ENCODE results near the gene NLRC4. TPM values are rescaled to one million over a fixed set of nuclear protein-coding genes. Genes with fewer than 3 reads are reported as not detected.

NLRC4 gene
- total RNA-seq, 1 experiment from 2014 or later: not detected

GRCh38 chr2:32248299-32248698, 16.4 kb downstream of the NLRC4 start:
- BruUV-seq (replicated peaks): no TSS peak

DNA sequence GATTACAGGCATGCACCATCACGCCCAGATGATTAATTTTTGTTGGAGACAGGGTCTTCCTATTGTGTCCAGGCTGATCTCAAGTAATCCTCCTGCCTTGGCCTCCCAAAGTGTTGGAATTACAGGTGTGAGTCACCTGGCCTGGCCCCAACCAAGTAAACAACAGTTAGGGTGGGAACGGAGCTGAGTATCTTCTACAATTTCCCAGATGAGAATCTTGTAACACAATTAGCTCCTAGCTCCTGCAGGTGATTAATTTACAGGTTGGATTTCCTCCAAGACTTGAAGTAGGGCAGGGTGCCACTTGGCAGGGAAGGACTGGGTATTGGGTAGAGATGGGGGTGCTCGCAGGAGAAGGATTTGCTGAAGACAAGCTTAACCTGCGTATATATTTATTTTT, 17.8 kb downstream of the NLRC4 start:
- Histone ChIP-seq H3K27ac (ENCODE audit: low read depth, low read length, poor library complexity, severe bottlenecking) (no peak overlapping the region), H3K9me3 (ENCODE audit: low read depth, low read length, poor library complexity, severe bottlenecking) (no peaks in the 10 kb centered on the region), H3K4me1 (ENCODE audit: insufficient read depth, low read length, poor library complexity, severe bottlenecking) (no peaks in the 10 kb centered on the region), H3K27me3 (replicated peaks; ENCODE audit: insufficient read depth, low read depth, low read length, poor library complexity) (no peaks in the 10 kb centered on the region), H3K36me3 (ENCODE audit: insufficient read depth, low read length, poor library complexity, severe bottlenecking) (no peaks in the 10 kb centered on the region), H3K4me3 (ENCODE audit: low read depth, low read length, poor library complexity, severe bottlenecking) (no peak overlapping the region)
- ChIA-PET POLR2A (ENCODE audit: low non-redundant PET) (no interaction called here), CTCF (no interaction called here)
- TF ChIP-seq EZH2 (IDR thresholded peaks at IDR 0.05; ENCODE audit: borderline replicate concordance, low read depth, low read length, poor library complexity, severe bottlenecking): no peak
- TF ChIP-seq CTCF (conservative IDR thresholded peaks at IDR 0.05; ENCODE audit: low read depth, low read length): no peak
- DNase-seq (ENCODE audit: low spot score): no peak
- intact Hi-C loops (cut with micrococcal nuclease; ENCODE audit: unreplicated experiment): no loop called here
- BruUV-seq (replicated peaks): no TSS peak

More at GRCh38 chr2:32248299-32248698, 16.4 kb downstream of the NLRC4 start:
- ChIA-PET CTCF (no interaction called here), POLR2A (ENCODE audit: low non-redundant PET) (no interaction called here)
- Histone ChIP-seq H3K36me3 (ENCODE audit: insufficient read depth, low read length, poor library complexity, severe bottlenecking) (no peaks in the 10 kb centered on the region), H3K27me3 (replicated peaks; ENCODE audit: insufficient read depth, low read depth, low read length, poor library complexity) (no peaks in the 10 kb centered on the region), H3K27ac (ENCODE audit: low read depth, low read length, poor library complexity, severe bottlenecking) (no peak overlapping the region), H3K4me1 (ENCODE audit: insufficient read depth, low read length, poor library complexity, severe bottlenecking) (no peaks in the 10 kb centered on the region), H3K4me3 (ENCODE audit: low read depth, low read length, poor library complexity, severe bottlenecking) (no peak overlapping the region), H3K9me3 (ENCODE audit: low read depth, low read length, poor library complexity, severe bottlenecking) (no peaks in the 10 kb centered on the region)
- no peak for DNase-seq (ENCODE audit: low spot score)
- TF ChIP-seq EZH2 (IDR thresholded peaks at IDR 0.05; ENCODE audit: borderline replicate concordance, low read depth, low read length, poor library complexity, severe bottlenecking) (no peak), CTCF (conservative IDR thresholded peaks at IDR 0.05; ENCODE audit: low read depth, low read length) (no peak)
- intact Hi-C loops (cut with micrococcal nuclease; ENCODE audit: unreplicated experiment): no loop called here

DNA sequence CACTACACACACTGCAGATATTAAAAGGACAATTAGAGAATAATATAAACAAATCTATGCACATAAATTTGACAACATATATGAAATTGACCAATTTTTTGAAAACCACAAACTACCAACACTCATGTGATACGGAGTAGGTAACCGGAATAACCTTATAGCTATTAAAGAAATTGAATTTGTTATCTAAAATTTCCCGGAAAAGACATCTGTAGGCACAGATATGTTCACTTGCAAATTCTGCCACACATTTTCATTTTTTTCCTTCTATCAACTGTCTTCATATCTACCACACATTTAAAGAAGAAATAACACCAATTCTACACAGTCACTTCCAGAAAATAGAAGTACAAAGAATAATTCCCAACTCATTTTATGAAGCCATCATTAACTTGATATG, 22.4 kb downstream of the NLRC4 start:
- no peaks in the 10 kb centered on the region for H3K4me1 ChIP-seq (ENCODE audit: insufficient read depth, low read length, poor library complexity, severe bottlenecking)
- TF ChIP-seq CTCF (conservative IDR thresholded peaks at IDR 0.05; ENCODE audit: low read depth, low read length) (no peak), EZH2 (IDR thresholded peaks at IDR 0.05; ENCODE audit: borderline replicate concordance, low read depth, low read length, poor library complexity, severe bottlenecking) (no peak)
- CTCF ChIA-PET: no interaction called here

More for the DNA sequence above, 22.4 kb downstream of the NLRC4 start:
- Histone ChIP-seq H3K36me3 (ENCODE audit: insufficient read depth, low read length, poor library complexity, severe bottlenecking) (no peaks in the 10 kb centered on the region), H3K4me3 (ENCODE audit: low read depth, low read length, poor library complexity, severe bottlenecking) (no peak overlapping the region), H3K9me3 (ENCODE audit: low read depth, low read length, poor library complexity, severe bottlenecking) (no peaks in the 10 kb centered on the region), H3K27me3 (replicated peaks; ENCODE audit: insufficient read depth, low read depth, low read length, poor library complexity) (no peaks in the 10 kb centered on the region), H3K27ac (ENCODE audit: low read depth, low read length, poor library complexity, severe bottlenecking) (no peak overlapping the region)
- no TSS peak for BruUV-seq (replicated peaks)
- POLR2A ChIA-PET (ENCODE audit: low non-redundant PET): no interaction called here
- intact Hi-C loops (cut with micrococcal nuclease; ENCODE audit: unreplicated experiment): no loop called here
- DNase-seq (ENCODE audit: low spot score): no peak

Measured in A673 (cell line).